ENCODE results near the gene GSDME.

Gene GSDME

DNA sequence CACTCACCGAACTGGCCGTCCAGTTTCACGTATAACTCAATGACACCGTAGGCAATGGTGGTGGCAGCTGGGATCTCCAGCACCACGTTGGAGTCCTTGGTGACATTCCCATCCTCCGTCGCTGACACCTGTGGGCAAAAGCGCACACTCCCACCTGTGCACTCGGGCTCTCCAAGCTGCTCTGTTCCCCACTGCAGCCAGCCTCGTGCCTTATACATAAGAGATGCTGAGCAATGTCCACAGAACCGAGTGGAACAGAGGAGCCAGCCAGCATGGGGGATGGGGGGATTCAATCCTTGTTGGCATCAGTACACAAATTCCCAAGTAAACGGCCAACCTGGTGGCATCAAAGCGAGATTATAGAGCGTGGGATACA is 40.0 kb downstream of the GSDME start:
- ATAC-seq, result no peak

DNA sequence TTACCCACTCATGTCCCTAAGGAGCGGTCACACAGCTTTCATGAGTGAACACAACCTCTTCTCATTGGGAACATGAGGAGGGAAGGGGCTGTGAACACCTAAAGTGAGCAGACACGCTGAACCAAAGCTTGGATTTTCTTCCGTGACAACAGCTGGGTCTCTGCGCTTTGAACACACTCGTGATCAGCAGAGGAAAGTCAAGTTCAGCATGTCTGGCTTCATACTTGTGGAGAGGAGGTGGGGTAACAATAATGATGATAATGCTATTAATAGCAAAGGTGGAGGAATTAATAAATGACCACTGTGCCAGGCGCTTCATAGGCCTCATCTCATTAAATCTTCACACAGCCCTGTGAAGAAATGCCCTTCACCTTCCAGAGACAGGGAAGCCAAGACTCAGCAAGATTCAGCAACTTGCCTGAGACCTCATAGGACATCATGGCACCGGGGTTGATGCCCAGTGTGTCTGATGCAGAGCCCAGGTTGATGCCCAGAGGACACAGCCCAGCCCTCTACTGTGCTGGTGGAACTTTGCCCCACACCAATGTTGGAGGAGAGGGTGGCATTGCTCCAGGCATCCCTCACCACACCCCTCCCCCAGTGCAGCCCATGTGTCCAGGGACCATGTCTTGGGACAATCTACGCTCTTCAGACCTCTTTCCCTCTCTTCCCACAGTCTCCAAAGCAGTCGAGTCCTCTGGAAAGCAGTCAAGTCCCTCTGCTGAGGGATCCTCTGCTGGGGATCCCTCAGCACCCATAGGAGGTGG is 40.6 kb downstream of the GSDME start:
- ATAC-seq, result no peak; the same call in 2 of the 3 replicates
- no peak for TF ChIP-seq TCF4 (CRISPR knock-in tag; IDR thresholded peaks at IDR 0.05; ENCODE audit: borderline replicate concordance)
- no peak for TF ChIP-seq ZFP3 (CRISPR knock-in tag; IDR thresholded peaks at IDR 0.05)
- no peak for TF ChIP-seq ARNTL (CRISPR knock-in tag; IDR thresholded peaks at IDR 0.05; ENCODE audit: borderline replicate concordance, low read depth)
- TF ChIP-seq GLIS3 (CRISPR knock-in tag; IDR thresholded peaks at IDR 0.05), result no peak
- TF ChIP-seq, protein P1, sequence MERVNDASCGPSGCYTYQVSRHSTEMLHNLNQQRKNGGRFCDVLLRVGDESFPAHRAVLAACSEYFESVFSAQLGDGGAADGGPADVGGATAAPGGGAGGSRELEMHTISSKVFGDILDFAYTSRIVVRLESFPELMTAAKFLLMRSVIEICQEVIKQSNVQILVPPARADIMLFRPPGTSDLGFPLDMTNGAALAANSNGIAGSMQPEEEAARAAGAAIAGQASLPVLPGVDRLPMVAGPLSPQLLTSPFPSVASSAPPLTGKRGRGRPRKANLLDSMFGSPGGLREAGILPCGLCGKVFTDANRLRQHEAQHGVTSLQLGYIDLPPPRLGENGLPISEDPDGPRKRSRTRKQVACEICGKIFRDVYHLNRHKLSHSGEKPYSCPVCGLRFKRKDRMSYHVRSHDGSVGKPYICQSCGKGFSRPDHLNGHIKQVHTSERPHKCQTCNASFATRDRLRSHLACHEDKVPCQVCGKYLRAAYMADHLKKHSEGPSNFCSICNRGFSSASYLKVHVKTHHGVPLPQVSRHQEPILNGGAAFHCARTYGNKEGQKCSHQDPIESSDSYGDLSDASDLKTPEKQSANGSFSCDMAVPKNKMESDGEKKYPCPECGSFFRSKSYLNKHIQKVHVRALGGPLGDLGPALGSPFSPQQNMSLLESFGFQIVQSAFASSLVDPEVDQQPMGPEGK (CRISPR knock-in tag; IDR thresholded peaks at IDR 0.05; ENCODE audit: borderline replicate concordance), result no peak
- no peak for TF ChIP-seq OSR1 (CRISPR knock-in tag; IDR thresholded peaks at IDR 0.05)
- TF ChIP-seq, protein P2, sequence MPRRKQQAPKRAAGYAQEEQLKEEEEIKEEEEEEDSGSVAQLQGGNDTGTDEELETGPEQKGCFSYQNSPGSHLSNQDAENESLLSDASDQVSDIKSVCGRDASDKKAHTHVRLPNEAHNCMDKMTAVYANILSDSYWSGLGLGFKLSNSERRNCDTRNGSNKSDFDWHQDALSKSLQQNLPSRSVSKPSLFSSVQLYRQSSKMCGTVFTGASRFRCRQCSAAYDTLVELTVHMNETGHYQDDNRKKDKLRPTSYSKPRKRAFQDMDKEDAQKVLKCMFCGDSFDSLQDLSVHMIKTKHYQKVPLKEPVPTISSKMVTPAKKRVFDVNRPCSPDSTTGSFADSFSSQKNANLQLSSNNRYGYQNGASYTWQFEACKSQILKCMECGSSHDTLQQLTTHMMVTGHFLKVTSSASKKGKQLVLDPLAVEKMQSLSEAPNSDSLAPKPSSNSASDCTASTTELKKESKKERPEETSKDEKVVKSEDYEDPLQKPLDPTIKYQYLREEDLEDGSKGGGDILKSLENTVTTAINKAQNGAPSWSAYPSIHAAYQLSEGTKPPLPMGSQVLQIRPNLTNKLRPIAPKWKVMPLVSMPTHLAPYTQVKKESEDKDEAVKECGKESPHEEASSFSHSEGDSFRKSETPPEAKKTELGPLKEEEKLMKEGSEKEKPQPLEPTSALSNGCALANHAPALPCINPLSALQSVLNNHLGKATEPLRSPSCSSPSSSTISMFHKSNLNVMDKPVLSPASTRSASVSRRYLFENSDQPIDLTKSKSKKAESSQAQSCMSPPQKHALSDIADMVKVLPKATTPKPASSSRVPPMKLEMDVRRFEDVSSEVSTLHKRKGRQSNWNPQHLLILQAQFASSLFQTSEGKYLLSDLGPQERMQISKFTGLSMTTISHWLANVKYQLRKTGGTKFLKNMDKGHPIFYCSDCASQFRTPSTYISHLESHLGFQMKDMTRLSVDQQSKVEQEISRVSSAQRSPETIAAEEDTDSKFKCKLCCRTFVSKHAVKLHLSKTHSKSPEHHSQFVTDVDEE (CRISPR knock-in tag; IDR thresholded peaks at IDR 0.05), result no peak
- no peak for TF ChIP-seq ISL1 (CRISPR knock-in tag; IDR thresholded peaks at IDR 0.05)
- TF ChIP-seq, protein P3, sequence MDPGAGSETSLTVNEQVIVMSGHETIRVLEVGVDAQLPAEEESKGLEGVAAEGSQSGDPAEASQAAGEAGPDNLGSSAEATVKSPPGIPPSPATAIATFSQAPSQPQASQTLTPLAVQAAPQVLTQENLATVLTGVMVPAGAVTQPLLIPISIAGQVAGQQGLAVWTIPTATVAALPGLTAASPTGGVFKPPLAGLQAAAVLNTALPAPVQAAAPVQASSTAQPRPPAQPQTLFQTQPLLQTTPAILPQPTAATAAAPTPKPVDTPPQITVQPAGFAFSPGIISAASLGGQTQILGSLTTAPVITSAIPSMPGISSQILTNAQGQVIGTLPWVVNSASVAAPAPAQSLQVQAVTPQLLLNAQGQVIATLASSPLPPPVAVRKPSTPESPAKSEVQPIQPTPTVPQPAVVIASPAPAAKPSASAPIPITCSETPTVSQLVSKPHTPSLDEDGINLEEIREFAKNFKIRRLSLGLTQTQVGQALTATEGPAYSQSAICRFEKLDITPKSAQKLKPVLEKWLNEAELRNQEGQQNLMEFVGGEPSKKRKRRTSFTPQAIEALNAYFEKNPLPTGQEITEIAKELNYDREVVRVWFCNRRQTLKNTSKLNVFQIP (CRISPR knock-in tag; IDR thresholded peaks at IDR 0.05; ENCODE audit: borderline replicate concordance, low read depth), result no peak
- TF ChIP-seq TOX (CRISPR knock-in tag; IDR thresholded peaks at IDR 0.05; ENCODE audit: borderline replicate concordance), result no peak
- TF ChIP-seq ZNF70 (CRISPR knock-in tag; IDR thresholded peaks at IDR 0.05), result no peak
- no peak for TF ChIP-seq BACH2 (CRISPR knock-in tag; IDR thresholded peaks at IDR 0.05; ENCODE audit: borderline replicate concordance)
- TF ChIP-seq ZNF565 (CRISPR knock-in tag; conservative IDR thresholded peaks at IDR 0.05; ENCODE audit: low read depth), result no peak
- TF ChIP-seq ZFP30 (CRISPR knock-in tag; IDR thresholded peaks at IDR 0.05), result no peak

More for the DNA sequence above, 40.0 kb downstream of the GSDME start:
- TF ChIP-seq SNAI2 (CRISPR knock-in tag; IDR thresholded peaks at IDR 0.05), result no peak
- no peak for TF ChIP-seq CSDC2 (CRISPR knock-in tag; IDR thresholded peaks at IDR 0.05)
- TF ChIP-seq ZC3H10 (CRISPR knock-in tag; IDR thresholded peaks at IDR 0.05), result no peak
- TF ChIP-seq, protein P3 (CRISPR knock-in tag; IDR thresholded peaks at IDR 0.05; ENCODE audit: borderline replicate concordance, low read depth), result no peak
- TF ChIP-seq ARNTL (CRISPR knock-in tag; IDR thresholded peaks at IDR 0.05; ENCODE audit: borderline replicate concordance, low read depth), result no peak
- no peak for TF ChIP-seq ZFP3 (CRISPR knock-in tag; IDR thresholded peaks at IDR 0.05)
- no peak for TF ChIP-seq GLIS3 (CRISPR knock-in tag; IDR thresholded peaks at IDR 0.05)
- TF ChIP-seq ZNF8 (CRISPR knock-in tag; IDR thresholded peaks at IDR 0.05), result no peak
- TF ChIP-seq BACH2 (CRISPR knock-in tag; IDR thresholded peaks at IDR 0.05; ENCODE audit: borderline replicate concordance), result no peak
- TF ChIP-seq PPARA (CRISPR knock-in tag; IDR thresholded peaks at IDR 0.05; ENCODE audit: borderline replicate concordance), result no peak
- no peak for TF ChIP-seq ESRRG (CRISPR knock-in tag; IDR thresholded peaks at IDR 0.05)
- TF ChIP-seq, protein P4, sequence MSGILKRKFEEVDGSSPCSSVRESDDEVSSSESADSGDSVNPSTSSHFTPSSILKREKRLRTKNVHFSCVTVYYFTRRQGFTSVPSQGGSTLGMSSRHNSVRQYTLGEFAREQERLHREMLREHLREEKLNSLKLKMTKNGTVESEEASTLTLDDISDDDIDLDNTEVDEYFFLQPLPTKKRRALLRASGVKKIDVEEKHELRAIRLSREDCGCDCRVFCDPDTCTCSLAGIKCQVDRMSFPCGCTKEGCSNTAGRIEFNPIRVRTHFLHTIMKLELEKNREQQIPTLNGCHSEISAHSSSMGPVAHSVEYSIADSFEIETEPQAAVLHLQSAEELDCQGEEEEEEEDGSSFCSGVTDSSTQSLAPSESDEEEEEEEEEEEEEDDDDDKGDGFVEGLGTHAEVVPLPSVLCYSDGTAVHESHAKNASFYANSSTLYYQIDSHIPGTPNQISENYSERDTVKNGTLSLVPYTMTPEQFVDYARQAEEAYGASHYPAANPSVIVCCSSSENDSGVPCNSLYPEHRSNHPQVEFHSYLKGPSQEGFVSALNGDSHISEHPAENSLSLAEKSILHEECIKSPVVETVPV (CRISPR knock-in tag; IDR thresholded peaks at IDR 0.05), result no peak
- TF ChIP-seq OSR1 (CRISPR knock-in tag; IDR thresholded peaks at IDR 0.05), result no peak
- TF ChIP-seq, protein P2 (CRISPR knock-in tag; IDR thresholded peaks at IDR 0.05), result no peak
- TF ChIP-seq, protein P1 (CRISPR knock-in tag; IDR thresholded peaks at IDR 0.05; ENCODE audit: borderline replicate concordance), result no peak
- no peak for TF ChIP-seq ZNF70 (CRISPR knock-in tag; IDR thresholded peaks at IDR 0.05)
- TF ChIP-seq ZFP30 (CRISPR knock-in tag; IDR thresholded peaks at IDR 0.05), result no peak
- TF ChIP-seq RARB (CRISPR knock-in tag; IDR thresholded peaks at IDR 0.05), result no peak

Measured in SK-N-SH treated with all-trans-retinoic acid at 6 μM for 48 hours (cell line).